NCI-H748 (cell line): Measurements from ENCODE around the gene MAMSTR.
"Not testable (repeated sequence)": the region's sequence is repeated elsewhere in the genome, so short reads cannot be mapped to it uniquely, and the experiment has no call there.

ENCODE experiments used
- DNase-seq: peaks from one replicate; lab custom pipeline; 2025; ENCODE audit not compliant: unreplicated experiment; lab: John Stamatoyannopoulos, UW

The MAMSTR gene

DNA sequence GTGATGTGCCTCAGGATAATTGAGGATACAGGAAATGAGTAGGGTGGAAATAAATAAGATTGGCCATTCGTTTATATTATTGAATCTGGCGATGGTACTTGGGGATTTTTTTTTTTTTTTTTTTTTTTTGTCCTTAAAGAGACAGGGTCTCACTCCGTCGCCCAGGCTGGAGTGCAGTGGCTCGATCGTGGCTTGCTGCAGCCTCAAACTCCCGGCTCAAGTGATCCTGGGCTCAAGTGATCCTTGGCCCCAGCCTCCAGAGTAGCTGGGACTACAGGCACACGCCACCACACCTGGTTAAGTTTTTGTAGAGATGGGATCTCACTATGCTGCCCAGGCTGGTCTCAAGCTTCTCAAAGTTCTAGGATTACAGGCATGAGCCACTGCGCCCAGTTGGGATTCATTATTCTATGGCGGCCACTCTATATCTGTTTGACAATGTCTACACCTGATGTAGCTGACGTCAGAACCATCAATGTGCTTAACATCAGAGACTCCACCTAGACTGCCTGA is 2.7 kb upstream of the MAMSTR start:
- DNase-seq = no peak

DNA sequence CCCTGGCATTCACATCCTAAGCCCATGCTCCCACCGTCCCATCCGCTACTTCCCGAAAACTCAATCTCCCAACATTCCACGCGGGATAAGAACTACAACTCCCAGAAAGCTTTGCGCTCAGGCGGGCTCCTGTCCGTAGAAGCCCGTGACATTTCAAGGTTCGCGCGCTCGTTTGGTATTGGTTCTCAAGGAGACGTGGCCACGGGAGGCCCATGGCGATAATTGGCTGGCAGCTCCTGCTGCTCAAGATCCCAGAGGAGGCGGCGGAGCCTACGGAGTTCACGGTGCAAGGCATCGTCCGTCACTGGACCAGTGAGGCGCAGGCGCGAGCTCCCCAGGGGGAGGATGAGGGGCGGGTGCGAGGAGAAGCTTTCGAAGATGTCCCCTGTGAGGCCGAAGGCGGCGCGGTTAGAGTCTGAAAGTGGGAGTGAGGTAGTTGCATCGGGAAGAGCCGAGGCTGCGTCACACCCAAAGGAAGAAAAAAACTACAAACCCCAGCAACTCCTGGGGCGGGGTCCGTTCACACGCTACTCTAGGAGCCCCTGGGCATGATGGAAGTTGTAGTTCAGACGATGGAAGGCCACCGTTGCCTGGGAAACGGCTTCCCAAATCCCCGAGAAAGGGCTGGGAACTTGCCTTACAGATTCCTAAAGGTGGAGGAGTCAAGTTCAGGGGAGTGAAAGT is 1.2 kb upstream of the MAMSTR start:
- DNase-seq = peak; percentile 100

DNA sequence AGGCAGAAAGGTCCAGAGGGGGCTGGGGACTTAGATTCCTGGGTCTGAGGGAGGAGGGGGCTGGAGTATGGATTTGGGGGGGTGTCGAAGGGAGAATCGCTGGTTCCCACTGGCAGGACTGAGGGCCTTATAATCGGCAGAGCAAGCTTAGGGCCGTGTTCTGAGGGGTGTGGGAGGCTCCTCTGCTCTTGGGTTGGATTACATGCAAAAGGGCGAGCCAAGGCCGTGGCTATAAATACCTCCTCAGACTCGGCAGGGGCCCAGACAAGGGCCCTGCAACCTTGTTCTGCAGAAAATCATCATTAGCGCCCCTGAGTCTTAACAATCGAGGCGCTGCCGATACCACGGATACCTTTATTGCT is 707 bp upstream of the MAMSTR start:
- no peak for DNase-seq

DNA sequence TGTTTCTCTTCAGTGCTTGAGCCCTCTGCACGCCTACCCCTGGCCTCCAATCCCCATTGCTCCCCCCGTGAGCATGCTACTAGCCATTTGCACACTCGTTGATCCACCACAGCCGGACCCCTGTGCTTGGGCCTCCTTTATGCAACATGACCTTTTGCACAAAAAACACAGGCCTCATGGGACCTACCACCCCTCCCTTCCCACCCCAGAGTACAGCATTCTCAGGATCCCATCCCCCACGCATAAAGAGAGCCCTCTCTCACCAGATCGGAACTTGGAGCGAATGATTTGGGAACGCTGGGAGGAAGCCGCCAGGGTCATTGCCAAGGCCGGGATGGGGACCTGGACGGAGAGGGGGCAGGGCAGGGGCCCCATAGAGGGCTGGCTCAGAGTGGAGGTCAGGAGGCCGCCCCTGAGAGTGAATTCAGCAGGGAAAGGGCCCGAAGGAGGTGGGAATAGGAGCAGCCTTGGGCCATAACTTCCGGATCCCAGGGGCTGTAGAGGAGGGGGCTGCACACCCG is 754 bp downstream of the MAMSTR start:
- no peak for DNase-seq

DNA sequence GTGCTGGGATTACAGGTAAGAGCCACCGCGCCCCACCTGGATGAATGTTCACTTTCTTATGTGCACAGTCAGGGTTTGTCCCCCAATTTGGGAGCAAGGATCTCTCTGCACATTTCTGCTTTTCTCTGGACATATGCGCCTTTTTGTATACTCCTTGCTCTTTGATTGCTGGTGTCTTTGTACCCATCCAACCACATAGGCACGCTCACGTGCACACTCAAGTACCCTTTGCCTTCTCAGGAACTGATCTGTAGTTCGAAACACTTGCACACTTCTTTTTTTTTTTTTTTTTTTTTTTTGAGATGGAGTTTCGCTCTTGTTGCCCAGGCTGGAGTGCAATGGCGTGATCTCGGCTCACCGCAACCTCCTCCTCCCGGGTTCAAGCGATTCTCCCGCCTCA is 1.4 kb downstream of the MAMSTR start:
- DNase-seq = not testable (repeated sequence)

DNA sequence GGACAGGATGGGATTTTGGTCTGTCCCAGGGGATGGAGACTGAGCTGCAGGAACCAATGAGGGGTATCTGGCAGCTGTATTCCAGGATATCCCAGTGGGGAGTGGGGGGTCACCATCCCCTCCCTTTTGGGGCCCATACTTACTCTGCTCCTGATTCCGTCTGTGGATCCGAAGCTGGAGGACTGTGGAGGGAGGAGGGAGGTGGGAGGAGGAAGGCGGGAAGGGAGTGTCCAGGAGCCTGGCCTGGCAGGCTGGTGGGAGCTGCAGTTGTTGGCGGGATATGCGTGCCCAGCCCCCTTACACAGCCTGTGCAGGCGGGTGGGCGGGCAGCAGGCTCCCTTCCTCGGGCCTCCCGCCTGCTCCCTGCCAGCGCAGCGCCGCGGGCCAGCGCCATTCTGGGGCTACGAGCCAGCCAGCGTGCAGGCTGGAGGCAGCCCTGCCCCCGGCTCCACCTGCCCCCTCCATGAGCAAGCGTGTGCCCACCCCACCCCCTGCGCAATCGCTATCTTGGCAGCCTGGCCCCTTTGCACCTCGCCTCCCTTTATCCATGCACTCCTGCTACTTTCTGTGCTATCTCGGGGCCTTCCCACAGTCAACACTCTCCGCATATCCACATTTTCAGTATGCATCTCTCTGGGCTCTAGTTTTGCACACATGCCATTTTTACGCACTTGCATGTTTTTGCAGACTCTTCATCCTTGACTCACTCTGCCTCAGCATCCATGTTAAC is 2.8 kb downstream of the MAMSTR start:
- DNase-seq = peak; percentile 66

DNA sequence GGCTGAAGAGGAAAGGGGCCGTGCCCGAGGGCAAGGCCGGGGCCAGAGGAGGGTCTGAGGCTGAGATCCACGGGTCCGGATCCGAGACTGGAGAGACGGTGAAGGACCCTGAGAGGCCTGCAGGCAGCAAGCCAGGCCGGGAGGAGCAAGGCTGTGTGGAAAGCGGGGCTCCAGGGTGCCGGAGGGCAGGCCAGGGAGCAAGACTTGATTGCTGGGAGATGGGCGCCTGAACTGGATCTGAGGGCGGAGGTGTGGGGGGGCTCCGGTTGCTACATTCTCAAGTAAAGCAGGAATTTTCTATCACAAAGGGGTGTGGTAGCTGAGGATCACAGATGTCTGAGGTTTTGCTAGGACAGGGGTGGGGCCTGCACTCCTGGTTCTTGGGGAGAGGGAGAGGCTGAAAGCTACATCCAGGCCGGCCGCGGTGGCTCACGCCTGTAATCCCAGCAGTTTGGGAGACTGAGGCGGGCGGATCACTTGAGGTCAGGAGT is 3.8 kb downstream of the MAMSTR start:
- DNase-seq = no peak

DNA sequence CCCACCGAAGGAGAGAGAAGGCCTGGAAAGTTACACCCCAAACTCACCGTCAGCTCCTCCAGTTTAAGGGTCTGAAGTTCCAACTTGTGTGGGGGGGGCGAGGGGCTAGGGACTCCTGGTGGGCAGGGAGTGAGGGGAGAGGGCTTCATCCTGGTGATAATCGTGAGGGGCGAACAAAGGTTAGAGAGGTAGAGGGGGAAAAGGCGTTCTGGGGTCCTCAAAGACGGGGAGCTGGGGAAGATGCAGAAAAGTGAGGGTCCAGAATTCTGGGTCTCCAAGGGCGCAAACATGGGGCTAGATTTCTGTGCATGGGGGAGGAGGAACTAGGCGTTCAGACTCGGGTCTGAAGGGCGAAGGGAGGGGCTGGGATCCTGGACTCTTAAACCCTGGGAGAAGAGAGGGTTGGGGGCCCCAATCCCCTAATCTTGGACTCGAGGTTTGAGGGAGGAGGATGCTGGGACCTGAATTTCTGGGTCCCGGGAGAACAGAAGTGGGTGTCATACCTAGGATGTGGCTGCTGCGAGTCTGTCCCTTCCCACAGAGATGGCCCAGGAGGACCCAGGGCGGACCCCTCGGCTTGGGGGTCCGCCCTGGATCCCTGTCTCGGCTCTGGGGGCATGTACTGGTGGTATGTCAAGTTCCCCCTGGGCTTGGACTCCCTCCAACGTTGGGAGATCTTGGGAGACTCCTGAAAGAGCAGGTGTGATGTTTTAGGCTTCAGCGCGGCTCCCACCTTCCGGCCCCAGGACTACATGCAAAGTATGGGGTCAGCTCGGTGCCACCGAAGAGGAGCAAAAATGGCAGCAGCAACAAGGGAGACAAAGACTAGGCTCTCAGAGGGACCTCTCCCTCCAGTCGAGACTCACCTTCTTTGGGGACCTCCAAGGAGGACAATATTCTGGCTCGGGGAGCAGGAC is 4.5 kb downstream of the MAMSTR start:
- no peak for DNase-seq

DNA sequence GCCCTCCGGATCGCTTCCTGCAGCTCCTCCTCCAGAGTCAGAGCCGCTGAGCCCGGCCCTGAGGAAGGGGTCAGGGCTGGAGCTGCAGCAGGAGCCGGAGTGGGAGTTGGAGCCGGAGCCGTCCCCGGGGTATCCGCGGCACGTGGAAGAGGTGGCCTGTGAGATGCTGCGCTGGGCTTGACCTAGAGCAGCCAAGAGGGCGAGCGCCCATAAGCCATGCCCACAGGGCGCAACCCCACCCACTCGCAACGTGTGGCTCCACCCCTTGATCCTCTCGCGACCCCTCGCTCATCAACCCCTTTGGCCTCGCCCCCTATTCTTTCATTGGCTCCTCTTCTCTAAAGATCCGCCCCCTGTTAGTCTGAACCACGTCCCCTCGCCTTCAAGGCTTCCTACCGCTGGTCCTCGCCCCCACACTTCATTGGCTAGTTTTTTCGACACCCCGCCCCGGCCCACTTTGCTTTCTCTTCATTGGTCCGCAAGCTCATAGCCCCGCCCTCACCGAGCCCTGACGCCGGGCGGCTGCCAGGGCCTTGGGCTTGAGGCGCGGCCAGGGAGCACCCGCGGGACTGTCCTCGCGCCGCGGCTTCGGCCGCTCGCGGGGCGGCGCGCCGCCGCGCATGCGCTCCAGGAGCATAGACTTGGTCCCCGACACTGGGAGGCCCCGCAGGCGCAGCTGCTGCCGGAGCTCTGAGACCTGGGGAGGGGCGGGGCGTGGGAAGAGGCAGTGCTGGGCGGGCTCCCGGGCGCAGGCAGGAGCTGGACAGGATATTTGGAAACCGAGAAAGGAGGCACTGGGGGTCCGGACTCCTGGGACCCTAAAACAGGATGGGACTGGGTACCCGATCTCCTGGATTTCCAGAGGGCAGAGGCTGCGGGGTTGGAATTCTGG is 5.4 kb downstream of the MAMSTR start:
- DNase-seq = peak; percentile 100

DNA sequence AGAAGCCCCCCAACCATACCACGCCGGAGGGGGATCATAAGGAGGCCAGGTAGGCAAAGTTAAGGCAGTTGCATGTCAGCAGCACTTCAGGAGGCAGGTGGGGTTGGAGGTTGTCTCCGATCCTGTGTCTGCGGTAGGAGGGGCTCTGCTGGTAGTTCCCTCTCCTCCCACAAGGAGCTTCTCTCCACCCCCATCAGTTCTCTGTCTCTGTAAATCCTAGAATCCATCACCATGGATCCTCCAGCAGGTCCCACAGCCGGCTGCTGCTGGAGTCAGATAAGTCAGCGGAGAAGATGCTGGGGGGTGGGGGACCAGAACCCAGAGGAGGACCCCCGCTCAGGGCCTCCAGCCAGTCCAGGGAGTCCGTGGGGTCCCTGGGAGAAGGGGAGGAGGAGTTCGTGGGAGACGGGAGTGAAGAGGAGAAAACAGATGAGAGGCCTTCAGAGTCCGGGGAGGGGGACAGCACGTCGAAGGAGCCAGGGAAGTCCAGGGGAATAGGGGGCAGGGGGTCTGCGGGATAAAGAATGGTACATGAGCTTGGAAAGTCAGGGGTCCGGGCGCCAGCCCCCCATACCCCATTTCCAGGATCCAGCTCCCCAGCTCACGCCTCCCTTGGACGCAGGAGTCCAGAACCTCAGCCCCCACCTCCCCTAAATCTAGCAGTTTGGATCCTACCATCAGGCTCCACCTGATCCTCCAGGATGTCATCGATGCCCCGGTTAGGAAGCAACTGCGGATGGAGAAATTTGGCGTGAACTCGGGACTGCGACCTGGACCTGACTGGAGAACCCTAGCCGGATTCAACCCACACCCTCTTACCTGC is 6.3 kb downstream of the MAMSTR start:
- peak; percentile 68 for DNase-seq

DNA sequence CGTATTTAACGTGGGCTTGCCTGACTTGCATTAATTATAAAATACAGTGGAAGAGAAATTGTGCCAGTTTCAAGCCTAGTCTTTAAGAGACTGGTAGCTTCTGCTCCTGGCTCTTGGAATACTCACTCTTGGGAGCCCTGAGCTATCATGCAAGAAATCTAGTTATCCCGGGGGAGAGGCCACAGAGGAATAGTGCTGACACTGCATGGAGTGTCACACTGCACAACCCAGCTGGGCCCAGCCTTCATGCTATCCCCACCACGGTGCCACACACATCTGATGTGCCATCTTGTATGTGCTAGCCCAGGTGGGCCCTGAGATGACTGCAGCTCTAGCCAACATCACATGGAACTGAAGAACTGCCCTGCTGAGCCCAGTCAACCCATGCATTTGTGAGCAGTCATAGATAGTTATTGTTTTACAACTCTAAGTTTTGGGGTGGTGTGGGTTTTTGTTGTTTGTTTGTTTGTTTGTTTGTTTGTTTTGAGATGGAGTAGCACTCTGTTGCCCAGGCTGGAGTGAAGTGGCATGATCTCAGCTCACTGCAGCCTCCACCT is 8.3 kb downstream of the MAMSTR start:
- DNase-seq = no peak

DNA sequence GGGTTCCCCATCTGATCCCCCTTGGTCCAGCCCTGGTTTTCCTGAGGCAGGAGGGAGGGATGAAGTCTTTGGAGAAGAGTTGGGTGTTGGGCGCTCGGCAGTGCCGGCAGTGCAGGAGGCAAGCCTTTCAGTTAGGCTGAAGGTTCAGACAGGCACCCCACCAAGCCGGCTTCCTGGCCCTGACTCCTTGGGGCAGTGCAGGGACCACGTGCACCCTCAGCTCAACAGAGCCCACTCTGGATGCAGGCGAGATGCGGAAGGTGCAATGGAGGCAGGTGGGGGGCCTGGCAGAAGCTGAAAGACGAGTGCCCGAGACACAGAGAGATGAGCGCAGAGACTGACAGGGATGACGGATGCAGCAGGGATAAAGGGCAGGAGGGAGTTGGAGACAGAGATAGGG is 11.1 kb downstream of the MAMSTR start:
- DNase-seq = no peak

DNA sequence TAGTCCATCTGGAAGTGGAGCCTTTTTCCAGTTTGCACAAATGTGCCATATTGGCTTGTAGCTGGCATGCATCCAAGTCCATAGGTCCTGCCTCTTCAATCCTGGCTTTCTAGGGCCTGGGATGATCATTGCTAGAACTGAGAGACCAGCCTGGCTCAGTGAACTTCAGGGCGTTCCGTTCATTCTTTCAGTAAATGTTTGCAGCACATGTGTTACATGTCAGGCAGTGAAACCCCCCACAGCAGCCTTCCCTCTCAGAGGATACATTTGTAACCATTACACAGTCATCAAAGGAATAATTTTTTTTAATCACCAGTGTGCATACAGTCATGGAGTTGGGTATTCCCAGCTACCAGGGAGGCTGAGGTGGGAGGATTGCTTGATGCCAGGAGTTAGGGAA is 14.1 kb downstream of the MAMSTR start:
- no peak for DNase-seq

DNA sequence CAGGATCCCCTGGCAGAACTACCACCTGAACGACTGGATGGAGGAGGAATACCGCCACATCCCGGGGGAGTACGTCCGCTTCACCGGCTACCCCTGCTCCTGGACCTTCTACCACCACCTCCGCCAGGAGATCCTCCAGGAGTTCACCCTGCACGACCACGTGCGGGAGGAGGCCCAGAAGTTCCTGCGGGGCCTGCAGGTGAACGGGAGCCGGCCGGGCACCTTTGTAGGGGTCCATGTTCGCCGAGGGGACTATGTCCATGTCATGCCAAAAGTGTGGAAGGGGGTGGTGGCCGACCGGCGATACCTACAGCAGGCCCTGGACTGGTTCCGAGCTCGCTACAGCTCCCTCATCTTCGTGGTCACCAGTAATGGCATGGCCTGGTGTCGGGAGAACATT is 16.2 kb downstream of the MAMSTR start:
- DNase-seq = no peak

DNA sequence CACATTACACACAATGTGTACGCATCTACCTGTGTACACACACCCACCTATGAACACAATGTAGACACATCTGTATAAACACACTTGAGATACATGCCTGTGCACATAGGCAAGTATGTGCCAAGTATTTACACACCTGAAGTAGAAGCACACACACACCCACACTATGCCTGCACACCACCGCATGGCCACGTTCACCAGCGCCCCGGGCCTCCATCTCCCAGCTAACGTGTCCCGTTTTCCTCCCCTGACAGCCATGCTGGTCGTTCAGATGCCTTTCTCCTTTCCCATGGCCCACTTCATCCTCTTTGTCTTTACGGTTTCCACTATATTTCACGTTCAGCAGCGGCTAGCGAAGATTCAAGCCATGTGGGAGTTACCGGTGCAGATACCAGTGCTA is 16.8 kb downstream of the MAMSTR start:
- no peak for DNase-seq

DNA sequence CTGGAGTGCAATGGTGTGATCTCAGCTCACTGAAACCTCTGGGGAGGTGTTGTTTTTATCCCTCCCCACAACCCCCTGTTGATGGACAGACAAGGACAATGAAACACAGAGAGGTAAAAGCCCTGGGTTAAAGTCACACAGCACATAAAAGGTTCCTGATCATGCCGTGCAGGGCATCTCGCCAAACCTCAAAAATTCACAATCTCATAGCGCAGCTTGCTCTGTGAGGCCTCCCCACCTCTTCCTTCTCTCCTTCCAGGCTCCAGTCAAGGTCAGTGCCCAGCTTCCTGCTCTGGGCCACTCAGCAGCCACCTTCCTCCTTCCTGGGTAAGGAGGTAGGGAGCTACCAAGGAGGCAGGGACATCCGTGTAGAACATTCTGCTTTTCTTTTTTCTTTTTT is 21.5 kb downstream of the MAMSTR start:
- no peak for DNase-seq

DNA sequence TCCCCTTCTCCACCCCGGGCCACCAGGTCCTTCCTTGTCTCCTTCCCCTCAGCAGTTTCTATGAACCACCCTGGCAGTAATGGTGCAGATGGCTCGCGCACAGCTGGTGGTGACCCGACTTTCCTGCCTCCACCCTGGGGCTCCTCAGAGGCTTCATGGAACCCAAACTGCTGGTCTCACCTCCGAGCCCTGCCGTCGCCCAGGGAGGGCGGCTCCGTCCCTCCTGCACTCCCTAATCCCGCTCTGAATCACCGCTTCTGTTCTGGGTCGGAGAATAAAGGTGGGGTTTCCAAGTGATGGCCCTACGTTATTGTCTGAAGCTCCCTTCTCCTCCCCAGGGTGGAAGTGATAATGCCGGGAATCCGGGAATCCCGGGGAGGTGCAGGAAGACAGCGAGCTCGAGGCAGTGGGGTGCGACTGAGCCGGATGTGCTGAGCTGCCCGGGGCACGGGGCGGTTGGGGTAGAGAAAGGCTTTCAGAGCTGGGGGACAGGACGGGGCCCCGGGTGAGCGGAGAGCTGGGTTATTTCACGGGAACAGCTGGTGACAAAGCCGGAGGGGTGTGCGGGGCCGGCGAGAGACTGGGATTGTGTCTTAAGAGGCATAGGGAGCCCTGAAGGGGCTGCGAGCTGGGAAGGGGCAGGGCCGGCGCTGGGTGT is 23.0 kb downstream of the MAMSTR start:
- DNase-seq = no peak

DNA sequence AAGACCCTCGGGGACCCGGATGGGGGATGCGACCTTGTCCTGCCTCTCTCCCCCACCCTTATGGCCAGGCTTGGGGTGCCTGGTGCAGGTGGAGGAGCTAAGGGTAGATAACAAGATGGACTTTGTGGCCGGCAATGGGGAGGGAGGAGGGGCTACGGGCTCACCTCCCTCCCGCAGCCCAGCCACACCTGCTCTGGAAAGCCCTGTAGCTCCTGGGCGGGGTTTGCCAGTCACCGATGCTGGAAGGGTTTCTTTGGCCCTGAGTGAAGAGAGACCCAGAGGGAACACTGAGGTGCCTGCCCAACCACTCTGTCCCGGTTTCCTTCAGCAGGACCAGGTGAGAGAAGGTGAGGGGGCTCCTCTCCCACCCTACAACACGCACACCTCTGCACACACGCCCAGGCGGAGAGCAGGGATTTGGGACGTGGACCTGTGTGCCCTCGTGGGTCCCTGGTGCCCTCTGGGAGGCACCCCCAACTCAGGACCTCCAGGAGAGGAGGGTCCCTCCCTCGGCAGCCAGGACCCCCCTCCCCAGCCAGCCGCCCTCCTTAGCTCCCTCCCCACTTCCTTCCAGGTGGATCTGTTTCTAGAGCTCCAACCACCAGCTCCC is 23.7 kb downstream of the MAMSTR start, which contains the start of gene FUT2:
Gene FUT2 (plus strand): TSS at position 229 of the 610 bp plus-strand sequence. CDS start 6,986 bp downstream, outside the sequence.
- DNase-seq = peak; percentile 69
